ENCODE data around the gene NLRP9. TPM values are rescaled to one million over a fixed set of nuclear protein-coding genes. Genes with fewer than 3 reads are reported as not detected.

Gene NLRP9
- total RNA-seq, 1 donor from 2014 or later, result not detected

GRCh38 chr19:55716531-55716930, 21.7 kb downstream of the NLRP9 start:
- H3K4me3 ChIP-seq (ENCODE audit: low read depth, low read length), result no peak overlapping the region
- DNase-seq (ENCODE audit: low read depth), result no peak
- TF ChIP-seq CTCF (conservative IDR thresholded peaks at IDR 0.05; ENCODE audit: low read depth, low read length), result no peak

- H3K4me3 ChIP-seq (ENCODE audit: low read depth, low read length), result no peak overlapping the region
- TF ChIP-seq CTCF (conservative IDR thresholded peaks at IDR 0.05; ENCODE audit: low read depth, low read length), result no peak
- no peak for DNase-seq (ENCODE audit: low read depth)
These were observed 25.2 kb downstream of the NLRP9 start for GRCh38 chr19:55712804-55713631.

- no peak for DNase-seq (ENCODE audit: low read depth)
- no peak for TF ChIP-seq CTCF (conservative IDR thresholded peaks at IDR 0.05; ENCODE audit: low read depth, low read length)
- no peak overlapping the region for H3K4me3 ChIP-seq (ENCODE audit: low read depth, low read length)
These were observed 26.5 kb downstream of the NLRP9 start for GRCh38 chr19:55711719-55712118.

GRCh38 chr19:55705972-55706371, 32.2 kb downstream of the NLRP9 start:
- H3K4me3 ChIP-seq (ENCODE audit: low read depth, low read length), result no peak overlapping the region
- no peak for DNase-seq (ENCODE audit: low read depth)
- no peak for TF ChIP-seq CTCF (conservative IDR thresholded peaks at IDR 0.05; ENCODE audit: low read depth, low read length)

- H3K4me3 ChIP-seq (ENCODE audit: low read depth, low read length), result no peak overlapping the region
- TF ChIP-seq CTCF (conservative IDR thresholded peaks at IDR 0.05; ENCODE audit: low read depth, low read length), result peak; percentile 19
- no peak for DNase-seq (ENCODE audit: low read depth)
These were observed 33.5 kb downstream of the NLRP9 start for GRCh38 chr19:55704494-55705245.

- no peak for DNase-seq (ENCODE audit: low read depth)
- H3K4me3 ChIP-seq (ENCODE audit: low read depth, low read length), result no peak overlapping the region
- TF ChIP-seq CTCF (conservative IDR thresholded peaks at IDR 0.05; ENCODE audit: low read depth, low read length), result peak; percentile 72
These were observed 34.4 kb downstream of the NLRP9 start for GRCh38 chr19:55703790-55704215.
